Hepatocyte (in vitro differentiated cells): ENCODE measurements around the gene PALD1.

ENCODE experiments used
- CTCF ChIP-seq: fragments of 200-600 bp; sonication (generic); IDR thresholded peaks from 2 replicates; pipeline ENCODE4 v1.5.1; 2016; ENCODE audit warnings: antibody characterized with exemption, mild to moderate bottlenecking; ENCODE audit not compliant: poor library complexity
- EZH2 ChIP-seq: fragments of 200-600 bp; sonication (generic); IDR thresholded peaks from 2 replicates; pipeline ENCODE4 v1.6.1; 2016; ENCODE audit warnings: antibody characterized with exemption, mild to moderate bottlenecking, borderline replicate concordance
- EZH2phosphoT487 ChIP-seq: fragments of 200-600 bp; sonication (generic); IDR thresholded peaks from one replicate; pipeline ENCODE4 v1.6.1; 2018; ENCODE audit warnings: antibody characterized with exemption, mild to moderate bottlenecking, low read depth, moderate library complexity; ENCODE audit not compliant: unreplicated experiment, severe bottlenecking

GRCh38 chr10:70602665-70603448 lies 124.3 kb downstream of the PALD1 start, which contains the start of gene PRF1:
- TF ChIP-seq EZH2phosphoT487 (no peak), CTCF (no peak), EZH2 (no peak)
